Measurements from ENCODE around the gene MAML2.

MAML2 gene

GRCh38 chr11:96316869-96317268, 26.1 kb downstream of the MAML2 start:
- H3K9ac ChIP-seq (ENCODE audit: low read depth, low read length) = no peak overlapping the region
- H3K36me3 ChIP-seq (ENCODE audit: control insufficient read depth, insufficient read depth, low read length) = no peaks in the 10 kb centered on the region
- no peaks in the 10 kb centered on the region for H3K27me3 ChIP-seq (ENCODE audit: control insufficient read depth, insufficient read depth, low read length)
- peaks cover 33% of the 10 kb centered on the region for H3K4me1 ChIP-seq (ENCODE audit: control insufficient read depth, insufficient read depth, low read length)
- H3K9me3 ChIP-seq (ENCODE audit: control insufficient read depth, insufficient read depth, low read length) = no peaks in the 10 kb centered on the region
- no peak overlapping the region for H3K4me3 ChIP-seq (ENCODE audit: low read depth, low read length)
- no peak overlapping the region for H3K27ac ChIP-seq (ENCODE audit: low read depth, low read length)

GRCh38 chr11:96315476-96315875, 27.5 kb downstream of the MAML2 start:
- H3K9ac ChIP-seq (ENCODE audit: low read depth, low read length) = no peak overlapping the region
- H3K27ac ChIP-seq (ENCODE audit: low read depth, low read length) = no peak overlapping the region
- no peaks in the 10 kb centered on the region for H3K36me3 ChIP-seq (ENCODE audit: control insufficient read depth, insufficient read depth, low read length)
- H3K27me3 ChIP-seq (ENCODE audit: control insufficient read depth, insufficient read depth, low read length) = no peaks in the 10 kb centered on the region
- peaks cover 33% of the 10 kb centered on the region for H3K4me1 ChIP-seq (ENCODE audit: control insufficient read depth, insufficient read depth, low read length)
- H3K9me3 ChIP-seq (ENCODE audit: control insufficient read depth, insufficient read depth, low read length) = no peaks in the 10 kb centered on the region
- H3K4me3 ChIP-seq (ENCODE audit: low read depth, low read length) = no peak overlapping the region

GRCh38 chr11:96314326-96315020, 28.5 kb downstream of the MAML2 start:
- no peaks in the 10 kb centered on the region for H3K27me3 ChIP-seq (ENCODE audit: control insufficient read depth, insufficient read depth, low read length)
- H3K27ac ChIP-seq (ENCODE audit: low read depth, low read length) = no peak overlapping the region
- no peaks in the 10 kb centered on the region for H3K36me3 ChIP-seq (ENCODE audit: control insufficient read depth, insufficient read depth, low read length)
- H3K9me3 ChIP-seq (ENCODE audit: control insufficient read depth, insufficient read depth, low read length) = no peaks in the 10 kb centered on the region
- no peak overlapping the region for H3K9ac ChIP-seq (ENCODE audit: low read depth, low read length)
- H3K4me3 ChIP-seq (ENCODE audit: low read depth, low read length) = no peak overlapping the region
- peaks cover 33% of the 10 kb centered on the region for H3K4me1 ChIP-seq (ENCODE audit: control insufficient read depth, insufficient read depth, low read length)

- H3K36me3 ChIP-seq (ENCODE audit: control insufficient read depth, insufficient read depth, low read length) = no peaks in the 10 kb centered on the region
- no peak overlapping the region for H3K4me3 ChIP-seq (ENCODE audit: low read depth, low read length)
- H3K4me1 ChIP-seq (ENCODE audit: control insufficient read depth, insufficient read depth, low read length) = peaks cover 42% of the 10 kb centered on the region
- H3K9ac ChIP-seq (ENCODE audit: low read depth, low read length) = no peak overlapping the region
- no peak overlapping the region for H3K27ac ChIP-seq (ENCODE audit: low read depth, low read length)
- H3K27me3 ChIP-seq (ENCODE audit: control insufficient read depth, insufficient read depth, low read length) = no peaks in the 10 kb centered on the region
- no peaks in the 10 kb centered on the region for H3K9me3 ChIP-seq (ENCODE audit: control insufficient read depth, insufficient read depth, low read length)
Observed at GRCh38 chr11:96313163-96313562, 29.8 kb downstream of the MAML2 start.

- no peak overlapping the region for H3K9ac ChIP-seq (ENCODE audit: low read depth, low read length)
- no peaks in the 10 kb centered on the region for H3K36me3 ChIP-seq (ENCODE audit: control insufficient read depth, insufficient read depth, low read length)
- no peak overlapping the region for H3K4me3 ChIP-seq (ENCODE audit: low read depth, low read length)
- H3K27ac ChIP-seq (ENCODE audit: low read depth, low read length) = no peak overlapping the region
- H3K9me3 ChIP-seq (ENCODE audit: control insufficient read depth, insufficient read depth, low read length) = no peaks in the 10 kb centered on the region
- H3K27me3 ChIP-seq (ENCODE audit: control insufficient read depth, insufficient read depth, low read length) = no peaks in the 10 kb centered on the region
- peaks cover 45% of the 10 kb centered on the region for H3K4me1 ChIP-seq (ENCODE audit: control insufficient read depth, insufficient read depth, low read length)
Observed at GRCh38 chr11:96311120-96311568, 31.9 kb downstream of the MAML2 start.

GRCh38 chr11:96310236-96310635, 32.8 kb downstream of the MAML2 start:
- no peaks in the 10 kb centered on the region for H3K9me3 ChIP-seq (ENCODE audit: control insufficient read depth, insufficient read depth, low read length)
- H3K9ac ChIP-seq (ENCODE audit: low read depth, low read length) = no peak overlapping the region
- peaks cover 46% of the 10 kb centered on the region for H3K4me1 ChIP-seq (ENCODE audit: control insufficient read depth, insufficient read depth, low read length)
- H3K36me3 ChIP-seq (ENCODE audit: control insufficient read depth, insufficient read depth, low read length) = no peaks in the 10 kb centered on the region
- no peaks in the 10 kb centered on the region for H3K27me3 ChIP-seq (ENCODE audit: control insufficient read depth, insufficient read depth, low read length)
- H3K27ac ChIP-seq (ENCODE audit: low read depth, low read length) = no peak overlapping the region
- H3K4me3 ChIP-seq (ENCODE audit: low read depth, low read length) = no peak overlapping the region

- Histone ChIP-seq H3K27ac (ENCODE audit: low read depth, low read length) (peak overlapping the region; percentile 59), H3K4me1 (ENCODE audit: control insufficient read depth, insufficient read depth, low read length) (peaks cover 46% of the 10 kb centered on the region), H3K27me3 (ENCODE audit: control insufficient read depth, insufficient read depth, low read length) (no peaks in the 10 kb centered on the region), H3K9me3 (ENCODE audit: control insufficient read depth, insufficient read depth, low read length) (no peaks in the 10 kb centered on the region), H3K36me3 (ENCODE audit: control insufficient read depth, insufficient read depth, low read length) (no peaks in the 10 kb centered on the region), H3K9ac (ENCODE audit: low read depth, low read length) (no peak overlapping the region), H3K4me3 (ENCODE audit: low read depth, low read length) (no peak overlapping the region)
Observed at GRCh38 chr11:96309643-96310017, 33.4 kb downstream of the MAML2 start.

- peak overlapping the region; percentile 59 for H3K27ac ChIP-seq (ENCODE audit: low read depth, low read length)
- no peaks in the 10 kb centered on the region for H3K36me3 ChIP-seq (ENCODE audit: control insufficient read depth, insufficient read depth, low read length)
- no peaks in the 10 kb centered on the region for H3K27me3 ChIP-seq (ENCODE audit: control insufficient read depth, insufficient read depth, low read length)
- no peak overlapping the region for H3K9ac ChIP-seq (ENCODE audit: low read depth, low read length)
- no peaks in the 10 kb centered on the region for H3K9me3 ChIP-seq (ENCODE audit: control insufficient read depth, insufficient read depth, low read length)
- H3K4me1 ChIP-seq (ENCODE audit: control insufficient read depth, insufficient read depth, low read length) = peaks cover 46% of the 10 kb centered on the region
- H3K4me3 ChIP-seq (ENCODE audit: low read depth, low read length) = no peak overlapping the region
Observed at GRCh38 chr11:96309016-96309642, 33.9 kb downstream of the MAML2 start.

GRCh38 chr11:96307776-96308140, 35.2 kb downstream of the MAML2 start:
- H3K9ac ChIP-seq (ENCODE audit: low read depth, low read length) = no peak overlapping the region; the same call in 1 of the 2 replicates
- H3K36me3 ChIP-seq (ENCODE audit: control insufficient read depth, insufficient read depth, low read length) = no peaks in the 10 kb centered on the region
- peaks cover 37% of the 10 kb centered on the region for H3K4me1 ChIP-seq (ENCODE audit: control insufficient read depth, insufficient read depth, low read length)
- peak overlapping the region; percentile 84 for H3K27ac ChIP-seq (ENCODE audit: low read depth, low read length)
- peak overlapping the region; percentile 34; the same call in 1 of the 2 replicates for H3K4me3 ChIP-seq (ENCODE audit: low read depth, low read length)
- H3K9me3 ChIP-seq (ENCODE audit: control insufficient read depth, insufficient read depth, low read length) = no peaks in the 10 kb centered on the region
- H3K27me3 ChIP-seq (ENCODE audit: control insufficient read depth, insufficient read depth, low read length) = no peaks in the 10 kb centered on the region

- H3K27me3 ChIP-seq (ENCODE audit: control insufficient read depth, insufficient read depth, low read length) = no peaks in the 10 kb centered on the region
- H3K4me3 ChIP-seq (ENCODE audit: low read depth, low read length) = peak overlapping the region; percentile 34; the same call in 1 of the 2 replicates
- peaks cover 42% of the 10 kb centered on the region for H3K4me1 ChIP-seq (ENCODE audit: control insufficient read depth, insufficient read depth, low read length)
- H3K36me3 ChIP-seq (ENCODE audit: control insufficient read depth, insufficient read depth, low read length) = no peaks in the 10 kb centered on the region
- H3K9me3 ChIP-seq (ENCODE audit: control insufficient read depth, insufficient read depth, low read length) = no peaks in the 10 kb centered on the region
- H3K9ac ChIP-seq (ENCODE audit: low read depth, low read length) = peak overlapping the region; percentile 28; the same call in 1 of the 2 replicates
- peak overlapping the region; percentile 84 for H3K27ac ChIP-seq (ENCODE audit: low read depth, low read length)
Observed at GRCh38 chr11:96306933-96307775, 35.8 kb downstream of the MAML2 start.

- peak overlapping the region; percentile 84 for H3K27ac ChIP-seq (ENCODE audit: low read depth, low read length)
- H3K4me3 ChIP-seq (ENCODE audit: low read depth, low read length) = no peak overlapping the region
- no peak overlapping the region for H3K9ac ChIP-seq (ENCODE audit: low read depth, low read length)
- H3K36me3 ChIP-seq (ENCODE audit: control insufficient read depth, insufficient read depth, low read length) = no peaks in the 10 kb centered on the region
- no peaks in the 10 kb centered on the region for H3K9me3 ChIP-seq (ENCODE audit: control insufficient read depth, insufficient read depth, low read length)
- H3K27me3 ChIP-seq (ENCODE audit: control insufficient read depth, insufficient read depth, low read length) = no peaks in the 10 kb centered on the region
- peaks cover 42% of the 10 kb centered on the region for H3K4me1 ChIP-seq (ENCODE audit: control insufficient read depth, insufficient read depth, low read length)
Observed at GRCh38 chr11:96306600-96306932, 36.4 kb downstream of the MAML2 start.

Measured in HUES48 (cell line).